Endothelial cell of umbilical vein (primary cell): ENCODE measurements around the gene HOXB2. TPM values are rescaled to one million over a fixed set of nuclear protein-coding genes. Genes with fewer than 3 reads are reported as not detected.
A peak's percentile ranks its signal among the peaks of the same experiment; 100 is the strongest.

Source experiments
- BruUV-seq: library from RNA; stranded (reverse); fragments of 400-500 nt; replicated peaks from 2 replicates; lab custom pipeline; 2021; lab: Mats Ljungman, UMichigan
- CTCF ChIA-PET: fragments of 300-600, 350-600 bp; sonication (Branson Sonifier 250); formaldehyde crosslinking; loops from one replicate; lab custom pipeline; 2021; ENCODE audit warnings: antibody characterized with exemption, inconsistent platforms; lab: Charles Lee
- POLR2A ChIA-PET: fragments of 300-600, 350-600 bp; sonication (Branson Sonifier 250); formaldehyde crosslinking; loops from one replicate; lab custom pipeline; 2021; ENCODE audit warnings: antibody characterized with exemption, inconsistent platforms; lab: Charles Lee
- DNase-seq: peaks from one replicate; pipeline ENCODE4 v3.0.0-alpha.2; 2011; ENCODE audit warnings: low read depth, low spot score
- FAIRE-seq: peaks from 2 replicates; lab custom pipeline; 2011; peaks lifted over from hg19 to GRCh38; lab: Jason Lieb, UNC
- H2AFZ ChIP-seq: 2 replicates; pipeline ENCODE4 v1.6.0; 2012; ENCODE audit warnings: low read depth, low read length, control low read depth, inconsistent platforms
- H3K27ac ChIP-seq: 2 replicates; pipeline ENCODE4 v1.5.1; 2011; ENCODE audit warnings: low read depth, mild to moderate bottlenecking, control low read depth, low read length, moderate library complexity; ENCODE audit not compliant: insufficient read depth
- H3K27me3 ChIP-seq, 2 experiments: 2 replicates each; pipeline versions ENCODE4 v1.6.0 to v1.6.1; 2011; ENCODE audit warnings: low read length in 2 of 2, mixed read lengths in 1 of 2; ENCODE audit not compliant: control insufficient read depth in 2 of 2, insufficient read depth in 2 of 2
- H3K36me3 ChIP-seq, 2 experiments: 2 replicates in 1 of 2; 3 replicates in 1 of 2; pipeline ENCODE4 v1.5.1; 2011; ENCODE audit warnings: low read length in 2 of 2, mild to moderate bottlenecking in 1 of 2, moderate library complexity in 1 of 2; ENCODE audit not compliant: control insufficient read depth in 2 of 2, insufficient read depth in 2 of 2; ENCODE audit errors: extremely low read depth in 1 of 2
- H3K4me1 ChIP-seq: 3 replicates; pipeline ENCODE4 v1.5.1; 2011; ENCODE audit warnings: mild to moderate bottlenecking, low read length; ENCODE audit not compliant: control insufficient read depth, insufficient read depth; ENCODE audit errors: extremely low read depth
- H3K4me2 ChIP-seq: 2 replicates; pipeline ENCODE4 v1.6.1; 2011; ENCODE audit warnings: low read length, control low read depth, mixed read lengths; ENCODE audit not compliant: insufficient read depth
- H3K4me3 ChIP-seq, 3 experiments: fragments of 200-600 bp in 1 of 3; sonication (generic), shearing (Covaris generic) in 1 of 3; replicated peaks in 1 of 3; 2 replicates each; pipeline ENCODE4 v1.5.1; 2011 to 2016; ENCODE audit warnings: control low read depth in 3 of 3, low read length in 3 of 3, mild to moderate bottlenecking in 2 of 3, inconsistent platforms in 1 of 3, low read depth in 1 of 3, moderate library complexity in 1 of 3; ENCODE audit not compliant: insufficient read depth in 1 of 3
- H3K79me2 ChIP-seq: 2 replicates; pipeline ENCODE4 v1.6.0; 2012; ENCODE audit warnings: low read length, inconsistent platforms; ENCODE audit not compliant: control insufficient read depth, insufficient read depth
- H3K9ac ChIP-seq: replicated peaks from 2 replicates; pipeline ENCODE3; 2011; ENCODE audit warnings: low read length, control low read depth; ENCODE audit not compliant: insufficient read depth; ENCODE audit errors: extremely low read depth
- H3K9me1 ChIP-seq: replicated peaks from 3 replicates; pipeline ENCODE4 v1.6.0; 2011; ENCODE audit warnings: mild to moderate bottlenecking, low read length; ENCODE audit not compliant: control insufficient read depth, insufficient read depth; ENCODE audit errors: extremely low read depth
- H3K9me3 ChIP-seq: replicated peaks from 2 replicates; pipeline ENCODE4 v1.5.1; 2012; ENCODE audit warnings: low read length, inconsistent platforms; ENCODE audit not compliant: control insufficient read depth, insufficient read depth
- H4K20me1 ChIP-seq: replicated peaks from 2 replicates; pipeline ENCODE3; 2011; ENCODE audit warnings: mild to moderate bottlenecking, low read length; ENCODE audit not compliant: control insufficient read depth, insufficient read depth; ENCODE audit errors: extremely low read depth
- EZH2 ChIP-seq: IDR thresholded peaks from 2 replicates; pipeline ENCODE4 v1.6.1; 2012; ENCODE audit warnings: borderline replicate concordance, low read depth, mild to moderate bottlenecking, moderate library complexity, low read length, inconsistent platforms; ENCODE audit not compliant: severe bottlenecking
- FOS ChIP-seq: IDR thresholded peaks from 2 replicates; pipeline ENCODE4 v1.6.1; 2011; ENCODE audit warnings: mild to moderate bottlenecking, low read length, moderate library complexity, borderline replicate concordance; ENCODE audit not compliant: insufficient read depth
- GATA2 ChIP-seq: IDR thresholded peaks from 2 replicates; pipeline ENCODE4 v1.7.0; 2011; ENCODE audit warnings: low read depth, mild to moderate bottlenecking, moderate library complexity, mixed read lengths, low read length; ENCODE audit not compliant: insufficient read length, insufficient read depth
- JUN ChIP-seq: IDR thresholded peaks from 2 replicates; pipeline ENCODE4 v1.6.1; 2011; ENCODE audit warnings: borderline replicate concordance, low read depth; ENCODE audit not compliant: insufficient read length, insufficient read depth
- MYC ChIP-seq: IDR thresholded peaks from one replicate; pipeline ENCODE4 v1.6.1; 2011; ENCODE audit warnings: mild to moderate bottlenecking, low read depth, low read length
- POLR2A ChIP-seq: IDR thresholded peaks from 2 replicates; pipeline ENCODE4 v1.6.1; 2012; ENCODE audit warnings: low read depth, mild to moderate bottlenecking, control low read depth, low read length
- POLR2AphosphoS5 ChIP-seq: IDR thresholded peaks from 2 replicates; pipeline ENCODE4 v1.6.1; 2012; ENCODE audit warnings: low read depth, mild to moderate bottlenecking, control low read depth, low read length, moderate library complexity; ENCODE audit not compliant: insufficient read depth
- dilution Hi-C: fragments of 300-500 bp; cut with MboI; formaldehyde crosslinking; loops from one replicate; pipeline ENCODE4 v1.15.0; 2019; ENCODE audit warnings: low sequenced_read_pairs; ENCODE audit not compliant: extremely low pct_ligation_motif_present
- intact Hi-C: fragments of 100-400 bp; cut with micrococcal nuclease; formaldehyde crosslinking; loops from one replicate; pipeline ENCODE4 v1.10.0; 2022
- polyA plus RNA-seq, 4 experiments: library from polyadenylated mRNA; depleted of rRNA in 3 of 4; stranded (reverse) in 3 of 4; unstranded in 1 of 4; fragments of >200 nt; gene quantifications; 2 replicates each; pipeline versions ENCODE4 v1.2.1 to v1.2.3, GENCODE V29; 2011 to 2012; ENCODE audit warnings: missing spikeins in 1 of 4
- total RNA-seq: library from RNA; stranded (reverse); gene quantifications from 2 replicates; pipeline ENCODE4 v1.2.3, GENCODE V29; 2021
- TF ChIP-seq, protein P1 (sequence below): IDR thresholded peaks from 2 replicates; pipeline ENCODE4 v1.6.1; 2011; ENCODE audit not compliant: insufficient read depth, insufficient read length
- TF ChIP-seq, protein P2 (sequence below), 2 donors: IDR thresholded peaks; 1 replicate in 1 of 2; 2 replicates in 1 of 2; pipeline ENCODE4 v1.5.1; 2011; ENCODE audit warnings: low read length in 2 of 2, mild to moderate bottlenecking in 2 of 2, moderate library complexity in 2 of 2, control low read depth in 1 of 2, inconsistent platforms in 1 of 2, low read depth in 1 of 2; ENCODE audit not compliant: insufficient read depth in 1 of 2; ENCODE audit errors: extremely low read depth in 1 of 2

HOXB2 gene
- total and polyA plus RNA-seq, 2 donors (not counting 3 experiments of a cell fraction or from before 2014, with no cell fraction given) = 14.1 to 23.3 TPM

- Histone ChIP-seq H3K79me2 (peaks cover 61% of the 10 kb centered on the region), H3K36me3 (peaks cover 3 to 7% of the 10 kb centered on the region in 2 experiments), H3K4me2 (peak overlapping the region; percentile 39), H3K4me1 (peaks cover 28% of the 10 kb centered on the region), H3K9ac (peak overlapping the region; percentile 20), H4K20me1 (no peaks in the 10 kb centered on the region), H3K9me1 (no peaks in the 10 kb centered on the region), H2AFZ (no peak overlapping the region), H3K27ac (peak overlapping the region; percentile 23), H3K27me3 (no peaks in the 10 kb centered on the region), H3K4me3 (no peak overlapping the region), H3K9me3 (no peaks in the 10 kb centered on the region)
- POLR2A ChIA-PET = interaction anchor here (0.7 to 2.8 kb wide), 4 partner anchors 9 to 188 kb away, joined by 3 to 10 read pairs (median 6); no protein-coding TSS in a partner anchor
- no peak for TF ChIP-seq POLR2AphosphoS5
- no peak for TF ChIP-seq MYC
- TF ChIP-seq, protein P1, sequence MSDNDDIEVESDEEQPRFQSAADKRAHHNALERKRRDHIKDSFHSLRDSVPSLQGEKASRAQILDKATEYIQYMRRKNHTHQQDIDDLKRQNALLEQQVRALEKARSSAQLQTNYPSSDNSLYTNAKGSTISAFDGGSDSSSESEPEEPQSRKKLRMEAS = no peak
- TF ChIP-seq FOS = no peak
- TF ChIP-seq, protein P2, sequence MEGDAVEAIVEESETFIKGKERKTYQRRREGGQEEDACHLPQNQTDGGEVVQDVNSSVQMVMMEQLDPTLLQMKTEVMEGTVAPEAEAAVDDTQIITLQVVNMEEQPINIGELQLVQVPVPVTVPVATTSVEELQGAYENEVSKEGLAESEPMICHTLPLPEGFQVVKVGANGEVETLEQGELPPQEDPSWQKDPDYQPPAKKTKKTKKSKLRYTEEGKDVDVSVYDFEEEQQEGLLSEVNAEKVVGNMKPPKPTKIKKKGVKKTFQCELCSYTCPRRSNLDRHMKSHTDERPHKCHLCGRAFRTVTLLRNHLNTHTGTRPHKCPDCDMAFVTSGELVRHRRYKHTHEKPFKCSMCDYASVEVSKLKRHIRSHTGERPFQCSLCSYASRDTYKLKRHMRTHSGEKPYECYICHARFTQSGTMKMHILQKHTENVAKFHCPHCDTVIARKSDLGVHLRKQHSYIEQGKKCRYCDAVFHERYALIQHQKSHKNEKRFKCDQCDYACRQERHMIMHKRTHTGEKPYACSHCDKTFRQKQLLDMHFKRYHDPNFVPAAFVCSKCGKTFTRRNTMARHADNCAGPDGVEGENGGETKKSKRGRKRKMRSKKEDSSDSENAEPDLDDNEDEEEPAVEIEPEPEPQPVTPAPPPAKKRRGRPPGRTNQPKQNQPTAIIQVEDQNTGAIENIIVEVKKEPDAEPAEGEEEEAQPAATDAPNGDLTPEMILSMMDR (IDR thresholded peaks at IDR 0.05; ENCODE audit: extremely low read depth in 1 of 2, insufficient read depth in 1 of 2, low read depth in 1 of 2, low read length in 2 of 2) = no peak
- no peak for TF ChIP-seq EZH2
- no peak for TF ChIP-seq JUN
- TF ChIP-seq GATA2 = no peak
- TF ChIP-seq POLR2A = no peak
- no TSS peak for BruUV-seq
- FAIRE-seq (peak; percentile 78), DNase-seq (peak; percentile 59)
- dilution Hi-C loops (no loop called here), intact Hi-C loops (loop anchor here (2.0 kb wide), 1 partner anchor 14 kb away; no protein-coding TSS in a partner anchor)
- CTCF ChIA-PET = interaction anchor here (0.6 to 3.7 kb wide), 12 partner anchors 9 to 222 kb away, joined by 3 to 23 read pairs (median 6); partner anchors contain the start of gene HOXB5
Measured at GRCh38 chr17:48556576-48557401, 11.9 kb upstream of the HOXB2 start.
